K562 (cell line): ENCODE results near the gene SPEM3. TPM values are rescaled to one million over a fixed set of nuclear protein-coding genes. Genes with fewer than 3 reads are reported as not detected.
A peak's percentile ranks its signal among the peaks of the same experiment; 100 is the strongest.

ENCODE experiments used
- ATAC-seq: fragments of 200-7000 bp; cut with Tn5 transposase; 3 replicates; pipeline ENCODE4 v1.9.1; 2020; ENCODE audit warnings: moderate library complexity
- BruUV-seq: library from RNA; stranded (reverse); fragments of 400-500 nt; replicated peaks from 2 replicates; lab custom pipeline; 2021; lab: Mats Ljungman, UMichigan
- CTCF ChIA-PET: fragments of 300-600 bp; formaldehyde crosslinking; extraction: SDS; loops from one replicate; lab custom pipeline; 2021; ENCODE audit warnings: low intra/inter-chr PET ratio; lab: Yijun Ruan, JAX
- POLR2A ChIA-PET: fragments of 300-600, 350-650 bp; sonication (Branson Sonifier 250); formaldehyde crosslinking; extraction: SDS; loops from one replicate; lab custom pipeline; 2021; ENCODE audit warnings: antibody characterized with exemption, inconsistent platforms; lab: Yijun Ruan, JAX
- DNase-seq, 4 experiments: peaks; one replicate each; pipeline versions ENCODE4 v3.0.0 to v3.0.0-alpha.2; 2011 to 2018; ENCODE audit warnings: low spot score in 3 of 4, mixed read lengths in 3 of 4; ENCODE audit errors: extremely low read depth in 1 of 4
- FAIRE-seq: peaks from 2 replicates; lab custom pipeline; 2011; peaks lifted over from hg19 to GRCh38; lab: Jason Lieb, UNC
- H2AFZ ChIP-seq: 2 replicates; pipeline ENCODE4 v1.6.0; 2011; ENCODE audit warnings: low read depth, low read length, control low read depth, inconsistent platforms
- H3K27ac ChIP-seq: fragments of 200-600 bp; 3 replicates; pipeline ENCODE4 v1.8.0; 2011; ENCODE audit warnings: low read depth, mild to moderate bottlenecking, control low read depth, inconsistent platforms, low read length, moderate library complexity, mixed read lengths; ENCODE audit errors: extremely low read depth
- H3K27me3 ChIP-seq, 2 experiments: fragments of 300-600 bp in 1 of 2; 2 replicates in 1 of 2; 3 replicates in 1 of 2; pipeline versions ENCODE4 v1.6.0 to v1.8.0; 2011; ENCODE audit warnings: inconsistent platforms in 2 of 2, low read length in 2 of 2, mild to moderate bottlenecking in 1 of 2, mixed read lengths in 1 of 2, moderate library complexity in 1 of 2; ENCODE audit not compliant: control insufficient read depth in 2 of 2, insufficient read depth in 2 of 2
- H3K36me3 ChIP-seq: fragments of 300-600 bp; 3 replicates; pipeline ENCODE4 v1.8.0; 2011; ENCODE audit warnings: mild to moderate bottlenecking, low read length, inconsistent platforms; ENCODE audit not compliant: control insufficient read depth, insufficient read depth
- H3K4me1 ChIP-seq, 2 experiments: fragments of 200-600 bp in 1 of 2; replicated peaks in 1 of 2; 2 replicates in 1 of 2; 3 replicates in 1 of 2; pipeline versions ENCODE4 v1.5.1 to v1.8.0; 2011; ENCODE audit warnings: inconsistent platforms in 2 of 2, low read length in 2 of 2, mild to moderate bottlenecking in 1 of 2, mixed read lengths in 1 of 2, moderate library complexity in 1 of 2; ENCODE audit not compliant: control insufficient read depth in 2 of 2, insufficient read depth in 2 of 2
- H3K4me2 ChIP-seq: 2 replicates; pipeline ENCODE4 v1.6.1; 2011; ENCODE audit warnings: low read length, control low read depth, inconsistent platforms, mixed read lengths; ENCODE audit not compliant: insufficient read depth
- H3K4me3 ChIP-seq: fragments of 200-600 bp; sonication (generic), shearing (Covaris generic); 2 replicates; pipeline ENCODE4 v1.5.1; 2016; ENCODE audit warnings: control low read depth, inconsistent platforms
- H3K79me2 ChIP-seq: fragments of 200-600 bp; 3 replicates; pipeline ENCODE4 v1.8.0; 2011; ENCODE audit warnings: low read length, inconsistent platforms; ENCODE audit not compliant: control insufficient read depth, insufficient read depth
- H3K9ac ChIP-seq, 2 experiments: 2 replicates each; pipeline versions ENCODE4 v1.6.0 to v1.6.1; 2011; ENCODE audit warnings: low read depth in 2 of 2, low read length in 2 of 2, control low read depth in 1 of 2, inconsistent platforms in 1 of 2, mild to moderate bottlenecking in 1 of 2, mixed read lengths in 1 of 2; ENCODE audit not compliant: insufficient read depth in 1 of 2
- H3K9me1 ChIP-seq: one replicate; pipeline ENCODE4 v1.6.0; 2011; ENCODE audit warnings: inconsistent platforms, mild to moderate bottlenecking, low read length, moderate library complexity; ENCODE audit not compliant: control insufficient read depth, insufficient read depth
- H3K9me3 ChIP-seq: replicated peaks from 2 replicates; pipeline ENCODE4 v1.5.1; 2011; ENCODE audit warnings: low read depth, low read length, inconsistent platforms; ENCODE audit not compliant: control insufficient read depth, insufficient read depth
- H4K20me1 ChIP-seq: replicated peaks from 2 replicates; pipeline ENCODE4 v1.6.1; 2011; ENCODE audit warnings: low read length, inconsistent platforms, mixed read lengths; ENCODE audit not compliant: control insufficient read depth, insufficient read depth
- MAX ChIP-seq: sonication (generic); formaldehyde crosslinking; IDR thresholded peaks from 2 replicates; pipeline ENCODE4 v1.9.0; 2022; ENCODE audit warnings: mild to moderate bottlenecking, missing genetic modification reagents
- POLR2G ChIP-seq: fragments of 200-400 bp; formaldehyde crosslinking; IDR thresholded peaks from 2 replicates; pipeline ENCODE4 v1.6.1; 2017; ENCODE audit warnings: low read depth, mild to moderate bottlenecking, antibody characterized with exemption, low read length, moderate library complexity
- WGBS: fragments of 100-300 bp; shearing (Covaris generic); methylation state at CpG from one replicate; pipeline ENCODE4 v1.1.6; 2016; ENCODE audit warnings: low coverage, mixed read lengths; ENCODE audit not compliant: insufficient coverage; ENCODE audit errors: missing lambda C conversion rate; 5-methylcytosine and 5-hydroxymethylcytosine counted together
- in situ Hi-C: fragments of 300-500 bp; cut with MboI; formaldehyde crosslinking; loops from 4 replicates; pipeline ENCODE4 v1.15.0; 2018; ENCODE audit warnings: inconsistent platforms, mixed read lengths
- intact Hi-C: fragments of 100-400 bp; cut with micrococcal nuclease; formaldehyde crosslinking; loops from 2 replicates; pipeline ENCODE4 v1.14.2; 2022
- polyA plus RNA-seq, 8 experiments: library from polyadenylated mRNA; depleted of rRNA in 4 of 8; stranded (reverse) in 5 of 8; unstranded in 3 of 8; fragments of >200 nt; fragmentation: Nextera tagmentation in 2 of 8; fragmentation: Illumina TruSeq in 1 of 8; extraction: Ambion mirVana in 2 of 8; extraction: Trizol in 1 of 8; gene quantifications; 2 replicates each; pipeline versions ENCODE4 v1.2.1 to v1.2.3, GENCODE V29; 2011 to 2014; ENCODE audit warnings: inconsistent platforms in 1 of 8, missing spikeins in 1 of 8
- total RNA-seq, 7 experiments: library from RNA; depleted of rRNA in 6 of 7; stranded (reverse); fragments of >200 nt in 6 of 7; fragmentation: Illumina TruSeq in 2 of 7; extraction: Trizol in 2 of 7; gene quantifications; 2 replicates each; pipeline versions ENCODE4 v1.2.1 to v1.2.3, GENCODE V29; 2011 to 2021; ENCODE audit warnings: low replicate concordance in 1 of 7

Gene SPEM3
- total and polyA plus RNA-seq, 9 of the 15 experiments (the other 6 are each of a cell fraction or from before 2014, with no cell fraction given), result not detected

- no peak overlapping the region; the same call in 1 of the 2 replicates for H3K4me2 ChIP-seq
- in situ Hi-C loops, result no loop called here
- H4K20me1 ChIP-seq, result no peaks in the 10 kb centered on the region
- no peaks in the 10 kb centered on the region for H3K79me2 ChIP-seq
- H3K9ac ChIP-seq, result peak overlapping the region in 1 of 2 experiments; percentile 97; a peak in 1 of 4 replicates
- H3K36me3 ChIP-seq, result peaks cover 8% of the 10 kb centered on the region; the same call in 1 of the 3 replicates
- BruUV-seq, result no TSS peak
- WGBS, result 74% methylated on average over 23 of the region's 42 CpGs
- DNase-seq, result no peak
- no peak overlapping the region for H3K27ac ChIP-seq
- ATAC-seq, result no peak
- POLR2A ChIA-PET, result interaction anchor here (0.8 to 1.2 kb wide), 3 partner anchors 9 to 91 kb away, joined by 3 to 4 read pairs (median 3); partner anchors contain the start of genes POLR2A and TMEM256
- TF ChIP-seq MAX (no peak), POLR2G (0 out of 2 replicates have a peak, but pooled peaks have one; percentile 20)
- TF ChIP-seq, all 486 proteins: peak for 1
- no peaks in the 10 kb centered on the region for H3K9me1 ChIP-seq
- CTCF ChIA-PET, result no interaction called here
- FAIRE-seq, result no peak
- H3K4me1 ChIP-seq, result peaks cover 3 to 24% of the 10 kb centered on the region in 2 experiments; a peak in 4 of 5 replicates
- intact Hi-C loops, result no loop called here
- no peak overlapping the region for H2AFZ ChIP-seq
- H3K9me3 ChIP-seq, result no peaks in the 10 kb centered on the region
- 0 out of 2 replicates have a peak overlapping the region, but pooled peaks have one; percentile 68 for H3K4me3 ChIP-seq
- H3K27me3 ChIP-seq, result no peaks in the 10 kb centered on the region
Observed at GRCh38 chr17:7392696-7393612, 35.7 kb upstream of the SPEM3 start.
